ENCODE measurements around the gene PNKD.

PNKD gene

GRCh38 chr2:218255446-218255845 is 14.9 kb upstream of the PNKD start:
- TF ChIP-seq, protein P1, sequence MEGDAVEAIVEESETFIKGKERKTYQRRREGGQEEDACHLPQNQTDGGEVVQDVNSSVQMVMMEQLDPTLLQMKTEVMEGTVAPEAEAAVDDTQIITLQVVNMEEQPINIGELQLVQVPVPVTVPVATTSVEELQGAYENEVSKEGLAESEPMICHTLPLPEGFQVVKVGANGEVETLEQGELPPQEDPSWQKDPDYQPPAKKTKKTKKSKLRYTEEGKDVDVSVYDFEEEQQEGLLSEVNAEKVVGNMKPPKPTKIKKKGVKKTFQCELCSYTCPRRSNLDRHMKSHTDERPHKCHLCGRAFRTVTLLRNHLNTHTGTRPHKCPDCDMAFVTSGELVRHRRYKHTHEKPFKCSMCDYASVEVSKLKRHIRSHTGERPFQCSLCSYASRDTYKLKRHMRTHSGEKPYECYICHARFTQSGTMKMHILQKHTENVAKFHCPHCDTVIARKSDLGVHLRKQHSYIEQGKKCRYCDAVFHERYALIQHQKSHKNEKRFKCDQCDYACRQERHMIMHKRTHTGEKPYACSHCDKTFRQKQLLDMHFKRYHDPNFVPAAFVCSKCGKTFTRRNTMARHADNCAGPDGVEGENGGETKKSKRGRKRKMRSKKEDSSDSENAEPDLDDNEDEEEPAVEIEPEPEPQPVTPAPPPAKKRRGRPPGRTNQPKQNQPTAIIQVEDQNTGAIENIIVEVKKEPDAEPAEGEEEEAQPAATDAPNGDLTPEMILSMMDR (IDR thresholded peaks at IDR 0.05; ENCODE audit: low read depth, low read length), result no peak
- no peak overlapping the region for H3K4me3 ChIP-seq (ENCODE audit: low read depth, low read length)

- no peak overlapping the region for H3K4me3 ChIP-seq (ENCODE audit: low read depth, low read length)
- TF ChIP-seq, protein P1 (IDR thresholded peaks at IDR 0.05; ENCODE audit: low read depth, low read length), result no peak
Measured at GRCh38 chr2:218256612-218257350, 13.5 kb upstream of the PNKD start.

GRCh38 chr2:218257390-218257981 is 12.8 kb upstream of the PNKD start:
- H3K4me3 ChIP-seq (ENCODE audit: low read depth, low read length), result no peak overlapping the region
- TF ChIP-seq, protein P1 (IDR thresholded peaks at IDR 0.05; ENCODE audit: low read depth, low read length), result peak; percentile 75

DNA sequence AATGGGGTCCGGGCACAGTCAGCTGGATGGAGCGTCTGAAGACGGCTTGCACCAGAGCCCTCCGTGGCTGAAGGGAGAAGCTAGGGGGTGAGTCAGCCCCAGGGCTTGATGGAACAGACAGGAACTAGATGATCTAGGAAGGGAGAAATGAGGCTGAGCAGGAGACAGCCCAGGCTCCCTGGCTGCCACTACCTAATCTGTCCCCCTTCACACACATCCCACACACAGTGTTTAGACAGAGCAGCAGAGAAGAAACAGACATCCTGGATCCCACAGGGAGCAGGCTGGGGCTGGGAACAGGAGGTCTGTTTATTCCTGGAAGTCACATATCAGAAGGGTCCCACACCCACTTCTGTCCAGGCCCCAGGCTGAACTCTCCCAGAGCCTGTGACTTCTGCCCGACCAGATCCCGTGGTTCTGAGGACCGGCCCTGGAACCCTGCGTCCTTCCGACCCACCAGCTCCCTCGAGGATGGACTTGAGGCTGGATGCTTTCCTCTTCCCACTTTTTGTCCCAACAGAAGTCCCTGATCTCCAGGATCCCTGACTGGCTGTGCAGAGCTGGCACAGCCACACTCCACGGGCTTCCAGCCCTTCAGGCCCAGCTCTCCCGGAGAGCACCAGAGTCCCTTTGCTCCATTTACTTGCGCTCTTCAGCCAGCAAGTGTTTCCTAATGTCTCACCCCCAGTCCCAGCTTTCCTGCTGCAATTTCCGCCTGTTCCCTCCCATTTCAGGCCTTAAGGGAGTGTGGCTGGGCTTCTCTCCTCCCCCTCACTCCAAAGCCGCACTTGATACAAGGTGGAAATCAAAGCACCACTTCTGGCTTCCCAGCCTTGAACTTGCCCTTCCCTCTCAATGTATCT is 11.0 kb upstream of the PNKD start:
- TF ChIP-seq, protein P1 (IDR thresholded peaks at IDR 0.05; ENCODE audit: low read depth, low read length), result no peak
- H3K4me3 ChIP-seq (ENCODE audit: low read depth, low read length), result no peak overlapping the region

DNA sequence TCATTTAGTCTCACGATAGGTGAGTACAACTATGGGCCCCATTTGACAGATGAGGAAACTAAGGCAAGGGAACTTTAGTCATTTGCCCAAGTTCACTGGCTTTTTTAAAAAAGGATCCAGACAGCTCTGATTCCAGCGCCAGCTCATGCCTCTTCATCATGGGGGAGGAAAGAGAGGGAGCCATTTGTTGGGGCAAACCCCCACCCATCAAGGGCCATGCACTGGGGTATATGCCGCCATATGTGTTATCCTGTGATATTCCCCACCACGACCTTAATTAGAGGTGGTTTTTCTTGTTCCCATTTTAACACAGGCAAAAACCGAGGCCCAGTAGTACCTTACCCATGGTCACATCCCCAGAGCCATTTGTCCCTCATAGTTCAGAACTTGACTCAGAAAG is 10.2 kb upstream of the PNKD start:
- TF ChIP-seq, protein P1 (IDR thresholded peaks at IDR 0.05; ENCODE audit: low read depth, low read length), result no peak
- H3K4me3 ChIP-seq (ENCODE audit: low read depth, low read length), result no peak overlapping the region

GRCh38 chr2:218260742-218261422 is 9.4 kb upstream of the PNKD start, which contains the start of gene GPBAR1:
GPBAR1 (plus strand) TSS chr2:218261015; CDS start chr2:218262725, 1,710 bp downstream.
- H3K4me3 ChIP-seq (ENCODE audit: low read depth, low read length), result no peak within 1 kb of the TSS
- TF ChIP-seq, protein P1 (IDR thresholded peaks at IDR 0.05; ENCODE audit: low read depth, low read length), result no peak
